NCI-H2196 treated with DMSO at 0.1 percent for 48 hours (cell line): ENCODE results near the gene KDM2A.
"Not testable (repeated sequence)": the region's sequence is repeated elsewhere in the genome, so short reads cannot be mapped to it uniquely, and the experiment has no call there.

Source experiments
- DNase-seq: peaks from one replicate; lab custom pipeline; 2025; ENCODE audit not compliant: unreplicated experiment; lab: John Stamatoyannopoulos, UW

The KDM2A gene

DNA sequence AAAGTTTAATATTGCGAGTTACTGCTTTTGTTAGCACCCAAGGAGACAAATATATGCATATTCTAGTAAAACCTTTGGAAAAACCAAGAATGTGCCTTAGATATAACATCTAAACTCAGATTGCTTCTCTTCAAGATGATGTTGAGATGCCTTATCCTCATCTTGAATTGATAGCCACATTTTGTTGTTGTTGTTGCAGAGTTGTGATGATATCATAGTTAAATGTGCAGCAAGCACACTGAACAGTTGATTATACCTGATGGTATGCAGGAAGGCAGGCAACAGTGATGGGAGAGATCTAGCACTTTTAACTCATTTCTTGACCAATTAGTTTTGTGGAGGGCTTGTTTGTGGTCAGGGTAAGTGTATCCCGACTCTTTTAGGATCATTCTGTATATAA, 48.0 kb downstream of the KDM2A start:
- no peak for DNase-seq

DNA sequence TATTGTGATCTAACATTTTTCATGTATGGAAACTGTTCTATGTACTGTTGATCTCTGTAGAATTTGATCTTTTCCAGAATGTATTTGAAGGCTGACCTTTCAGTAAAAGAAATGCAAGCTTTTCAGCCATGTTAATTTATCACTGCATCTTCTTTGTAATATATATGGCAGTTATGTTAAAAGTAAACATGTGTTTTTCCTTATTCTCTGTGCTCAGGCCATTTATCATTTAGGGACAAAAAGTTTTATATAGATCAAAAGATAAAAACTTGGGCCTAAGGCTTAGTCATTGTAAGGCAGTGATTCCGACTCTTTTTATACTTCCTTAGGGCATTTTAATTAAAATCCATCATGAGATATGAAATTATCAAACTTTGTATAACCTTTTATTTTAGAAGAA, 48.7 kb downstream of the KDM2A start:
- no peak for DNase-seq

DNA sequence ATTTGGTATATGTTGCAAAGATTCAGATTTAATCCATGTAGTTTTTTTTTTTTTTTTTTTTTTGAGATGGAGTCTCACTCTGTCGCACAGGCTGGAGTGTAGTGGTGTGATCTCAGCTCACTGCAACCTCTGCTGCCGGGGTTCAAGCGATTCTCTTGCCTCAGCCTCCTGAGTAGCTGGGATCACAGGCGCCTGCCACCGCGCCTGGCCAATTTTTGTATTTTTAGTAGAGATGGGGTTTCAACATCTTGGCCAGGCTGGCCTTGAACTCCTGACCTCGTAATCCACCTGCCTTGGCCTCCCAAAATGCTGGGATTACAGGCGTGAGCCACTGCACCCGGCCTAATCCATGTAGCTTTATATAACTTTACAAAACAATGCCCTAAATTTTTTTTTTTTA, 49.8 kb downstream of the KDM2A start:
- DNase-seq, result not testable (repeated sequence)

DNA sequence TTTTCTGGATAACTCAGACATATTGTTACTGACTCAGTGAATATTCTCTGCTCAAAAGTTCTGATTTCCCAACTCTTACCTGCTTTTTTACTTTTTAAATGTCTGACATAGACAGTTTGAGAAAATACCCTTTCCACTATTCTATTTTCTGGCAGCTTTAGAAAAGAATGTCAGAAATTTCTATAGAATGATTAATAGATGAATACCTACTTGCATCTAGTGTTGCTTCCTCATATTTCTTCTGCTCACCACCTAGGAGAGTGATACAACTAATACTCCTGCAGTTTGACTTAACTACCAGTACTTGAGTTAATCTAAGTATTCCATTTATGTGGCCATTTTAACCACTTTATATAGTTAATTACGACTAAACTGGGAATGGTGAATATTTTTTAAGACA, 55.2 kb downstream of the KDM2A start:
- DNase-seq, result no peak

DNA sequence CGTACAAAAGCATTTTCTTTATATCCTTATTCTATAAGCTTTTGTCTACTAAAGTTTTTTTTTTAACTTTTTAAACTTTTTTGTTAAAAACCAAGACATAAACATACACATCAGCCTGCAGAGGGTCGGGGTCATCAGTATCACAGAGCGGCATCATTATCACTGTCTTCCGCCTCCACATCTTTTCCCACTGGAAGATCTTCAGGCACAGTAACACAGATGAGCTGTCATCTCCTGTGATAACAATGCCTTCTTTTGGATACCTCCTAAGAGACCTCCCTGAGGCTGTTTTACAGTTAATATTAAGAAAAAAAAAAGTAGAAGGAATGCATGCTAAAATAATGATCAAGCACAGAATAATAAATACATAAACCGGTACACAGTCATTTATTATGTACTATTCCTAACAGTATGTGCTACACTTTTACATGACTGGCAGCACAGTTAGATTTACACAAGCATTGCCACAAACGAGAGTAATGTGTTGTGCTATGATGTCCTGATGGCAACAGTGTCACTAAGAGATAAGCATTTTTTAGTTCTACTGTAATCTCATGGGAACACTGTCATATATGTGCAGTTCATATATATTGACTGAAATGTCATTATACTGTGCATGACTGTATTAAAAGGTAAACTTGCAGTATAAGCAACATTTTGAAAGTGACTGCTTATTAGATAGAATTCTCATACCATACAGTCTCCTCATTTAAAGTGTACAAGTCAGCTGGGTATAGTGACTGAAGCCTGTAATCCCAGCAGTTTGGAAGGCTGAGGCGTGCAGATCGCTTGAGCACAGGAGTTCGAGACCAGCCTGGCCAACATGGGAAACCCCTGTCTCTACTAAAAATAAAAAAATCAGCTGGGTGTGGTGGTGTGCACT, 58.6 kb downstream of the KDM2A start:
- DNase-seq, result no peak

DNA sequence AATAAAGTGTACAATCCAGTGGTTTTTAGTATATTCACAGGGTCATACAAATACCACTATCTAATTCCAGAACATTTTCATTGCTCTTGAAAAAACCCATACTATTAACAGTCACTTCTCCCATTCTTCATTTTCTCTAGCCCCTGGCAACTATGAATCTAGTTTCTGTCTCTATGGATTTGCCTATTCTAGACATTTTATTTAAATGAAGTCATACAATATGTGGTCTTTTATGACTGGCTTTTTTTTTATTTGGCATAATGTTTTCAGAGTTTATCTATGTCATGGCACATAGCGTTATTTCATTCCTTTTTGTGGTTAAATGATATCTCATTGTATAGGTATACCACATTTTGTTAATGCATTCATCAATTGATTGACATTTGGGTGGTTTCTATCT, 59.4 kb downstream of the KDM2A start:
- no peak for DNase-seq

DNA sequence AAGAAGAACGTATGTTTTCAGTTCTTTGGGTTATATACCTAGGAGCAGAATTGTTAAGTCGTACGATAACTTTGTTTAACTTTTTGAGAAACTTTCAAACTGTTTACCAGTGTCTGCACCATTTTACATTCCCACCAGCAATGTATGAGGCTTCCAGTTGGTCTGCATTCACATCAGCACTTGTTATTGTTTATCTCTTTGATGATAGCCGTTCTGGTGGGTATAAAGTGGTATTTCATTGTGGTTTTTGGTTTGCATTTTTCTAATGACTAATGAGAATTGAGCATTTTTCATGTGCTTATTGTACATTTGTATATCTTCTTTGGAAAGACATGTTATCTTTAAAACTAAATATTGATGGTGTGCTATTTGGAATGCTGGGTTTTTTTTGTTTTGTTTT, 59.8 kb downstream of the KDM2A start:
- no peak for DNase-seq

DNA sequence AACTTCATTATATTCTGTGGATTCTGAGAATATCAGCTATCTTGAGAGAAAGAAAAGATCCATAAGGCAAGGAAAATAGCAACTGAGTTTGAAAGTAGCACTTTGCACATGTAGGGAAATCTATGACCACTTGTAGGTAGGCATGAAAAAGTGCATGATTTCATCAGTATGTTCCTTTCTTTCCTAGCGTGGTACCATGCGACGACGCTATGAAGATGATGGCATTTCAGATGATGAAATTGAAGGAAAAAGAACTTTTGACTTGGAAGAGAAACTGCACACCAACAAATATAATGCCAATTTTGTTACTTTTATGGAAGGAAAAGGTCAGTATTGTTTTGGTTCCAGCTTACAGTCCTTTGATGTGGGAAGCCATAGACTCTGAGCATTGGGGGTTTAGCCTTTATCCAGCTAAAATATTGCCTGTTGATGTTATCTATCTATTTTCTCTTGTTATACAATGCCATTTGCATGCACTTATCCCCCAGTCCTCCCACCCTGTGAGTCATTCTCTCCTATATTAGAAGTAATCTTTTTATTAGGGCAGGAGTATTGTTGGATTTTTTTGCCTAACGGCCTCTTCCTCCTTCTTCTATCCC, 60.9 kb downstream of the KDM2A start:
- no peak for DNase-seq

DNA sequence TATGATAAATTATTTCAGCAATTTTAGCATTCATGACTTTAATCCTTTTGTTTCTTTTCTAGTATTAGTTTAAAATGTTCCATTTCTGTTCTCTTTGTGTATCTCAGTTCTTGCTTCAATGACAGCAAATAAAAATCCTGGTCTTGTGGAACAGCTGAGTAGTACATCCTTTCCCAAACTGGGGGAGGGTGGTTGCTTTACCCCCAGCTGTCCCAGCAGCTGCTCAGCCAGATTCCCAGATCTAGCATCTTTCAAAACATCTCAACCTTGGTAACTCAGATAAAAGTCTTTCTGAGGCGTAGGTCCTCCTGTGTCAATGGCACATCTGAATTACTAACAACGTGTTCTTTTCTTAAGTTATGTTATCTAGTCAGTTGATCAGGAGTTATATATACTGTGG, 75.0 kb downstream of the KDM2A start:
- DNase-seq, result no peak

DNA sequence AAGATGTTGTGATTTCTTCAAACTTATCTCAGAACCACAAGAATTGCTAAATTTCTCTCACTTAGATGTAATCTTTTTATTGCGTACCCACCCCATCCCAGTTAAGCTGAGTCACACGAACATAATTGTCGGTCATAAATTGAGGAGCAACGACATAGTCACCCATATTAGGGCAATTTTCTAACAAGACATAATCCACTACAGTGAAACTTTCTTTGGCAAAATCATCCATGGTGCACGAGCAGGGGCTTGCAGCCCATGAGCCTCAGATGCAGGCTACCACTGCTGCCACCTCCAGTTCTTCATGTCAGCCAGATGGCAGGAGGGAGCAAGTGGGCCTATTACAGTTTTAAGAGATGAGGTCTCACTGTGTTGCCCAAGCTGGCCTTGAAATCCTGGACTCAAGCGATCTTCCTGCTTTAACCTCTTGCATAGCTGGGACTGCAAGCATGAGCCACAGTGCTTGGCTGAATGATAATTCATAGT, 77.0 kb downstream of the KDM2A start:
- no peak for DNase-seq

DNA sequence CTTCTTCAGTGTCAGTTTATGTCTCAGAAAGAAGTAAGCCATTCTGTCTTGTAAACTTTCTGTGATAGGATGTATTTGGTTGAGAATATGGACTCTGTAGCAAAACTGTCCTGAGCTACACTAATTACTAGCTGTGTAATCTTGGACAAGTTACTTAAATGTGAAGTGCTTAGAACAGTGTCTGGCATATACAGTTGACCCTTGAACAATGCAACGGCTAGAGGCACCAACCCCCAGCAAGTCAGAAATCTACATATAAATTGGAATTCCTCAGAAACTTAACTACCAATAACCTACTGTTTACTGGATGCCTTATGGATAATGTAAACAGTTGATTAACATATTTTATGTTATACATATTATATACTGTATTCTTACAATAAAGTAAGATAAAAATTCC, 78.5 kb downstream of the KDM2A start:
- no peak for DNase-seq

DNA sequence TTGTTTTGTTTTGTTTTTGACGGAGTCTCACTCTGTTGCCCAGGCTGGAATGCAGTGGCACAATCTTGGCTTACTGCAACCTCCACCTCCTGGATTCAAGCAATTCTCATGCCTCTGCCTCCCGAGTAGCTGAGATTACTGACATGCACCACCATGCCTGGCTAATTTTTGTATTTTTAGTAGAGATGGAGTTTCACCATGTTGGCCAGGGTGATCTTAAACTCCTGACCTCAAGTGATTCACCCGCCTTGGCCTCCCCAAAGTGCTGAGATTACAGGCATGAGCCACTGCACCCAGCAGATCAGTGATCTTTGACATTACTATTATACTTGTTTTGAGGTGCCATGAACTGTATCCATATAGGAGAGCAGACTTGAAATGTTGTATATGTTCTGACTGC, 79.7 kb downstream of the KDM2A start:
- DNase-seq, result not testable (repeated sequence)

DNA sequence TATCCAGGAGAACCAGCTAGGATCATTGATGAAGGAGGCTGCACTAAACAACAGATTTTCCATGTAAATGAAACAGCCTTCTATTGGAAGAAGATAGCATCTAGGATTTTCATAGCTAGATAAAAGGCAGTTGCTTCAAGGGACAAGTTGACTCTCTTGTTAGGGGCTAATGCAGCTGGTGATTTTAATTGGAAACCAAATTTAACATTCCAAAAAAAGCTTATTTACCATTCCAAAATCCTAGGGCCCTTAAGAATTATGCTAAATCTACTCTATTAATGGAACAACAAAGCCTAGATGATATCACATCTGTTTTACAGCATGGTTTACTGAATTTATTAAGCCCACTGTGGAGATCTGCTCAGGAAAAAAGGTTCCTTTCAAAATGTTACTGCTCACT, 80.7 kb downstream of the KDM2A start:
- no peak for DNase-seq

DNA sequence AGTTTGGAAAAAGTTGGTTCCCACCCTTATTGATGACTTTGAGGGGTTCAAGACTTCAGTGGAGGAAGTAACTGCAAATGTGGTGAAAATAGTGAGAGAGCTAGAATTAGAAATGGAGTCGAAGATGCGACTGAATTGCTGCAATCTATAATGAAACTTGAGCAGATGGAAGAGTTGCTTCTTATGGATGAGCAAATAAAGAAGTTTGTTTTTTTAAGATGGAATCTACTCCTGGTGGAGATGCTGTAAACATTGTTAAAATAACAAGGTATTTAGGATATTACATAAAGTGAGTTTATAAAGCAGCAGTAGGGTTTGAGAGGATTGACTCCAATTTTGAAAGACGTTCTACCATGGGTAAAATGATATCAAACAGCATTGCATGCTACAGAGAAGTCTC, 83.0 kb downstream of the KDM2A start:
- DNase-seq, result no peak

DNA sequence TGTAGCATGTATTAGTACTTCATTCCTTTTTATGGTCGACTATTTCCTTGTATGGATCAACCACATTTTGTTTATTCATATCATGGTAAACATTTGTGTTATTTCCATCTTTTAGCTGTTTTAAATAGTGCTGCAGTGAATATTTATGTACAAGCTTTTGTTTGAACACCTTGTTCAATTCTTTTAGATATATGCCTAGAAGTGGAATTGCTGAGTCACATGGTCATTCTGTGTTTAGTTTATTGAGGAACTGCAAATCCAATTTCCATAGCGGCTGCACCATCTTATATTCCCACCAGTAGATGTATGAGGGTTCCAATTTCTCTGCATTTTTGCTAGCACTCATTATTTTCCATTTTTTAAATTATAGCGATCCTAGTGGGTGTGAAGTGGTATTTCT, 85.8 kb downstream of the KDM2A start:
- DNase-seq, result no peak

DNA sequence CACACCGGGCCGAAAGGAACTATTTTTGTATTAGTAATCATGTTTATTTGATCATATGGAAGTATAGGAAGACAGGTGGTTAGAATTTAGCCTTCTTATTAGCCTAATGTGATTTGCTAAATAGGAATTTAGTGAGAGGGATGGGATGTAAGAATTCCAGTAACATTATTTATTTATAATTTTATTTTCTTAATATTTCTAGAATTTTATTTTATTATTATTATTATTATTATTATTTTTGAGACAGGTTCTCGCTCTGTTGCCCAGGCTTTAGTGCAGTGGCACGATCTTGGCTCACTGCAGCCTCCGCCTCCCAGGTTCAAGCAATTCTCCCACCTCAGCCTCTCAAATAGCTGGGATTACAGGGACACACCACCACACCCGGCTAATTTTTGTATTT, 90.2 kb downstream of the KDM2A start:
- DNase-seq, result not testable (repeated sequence)

DNA sequence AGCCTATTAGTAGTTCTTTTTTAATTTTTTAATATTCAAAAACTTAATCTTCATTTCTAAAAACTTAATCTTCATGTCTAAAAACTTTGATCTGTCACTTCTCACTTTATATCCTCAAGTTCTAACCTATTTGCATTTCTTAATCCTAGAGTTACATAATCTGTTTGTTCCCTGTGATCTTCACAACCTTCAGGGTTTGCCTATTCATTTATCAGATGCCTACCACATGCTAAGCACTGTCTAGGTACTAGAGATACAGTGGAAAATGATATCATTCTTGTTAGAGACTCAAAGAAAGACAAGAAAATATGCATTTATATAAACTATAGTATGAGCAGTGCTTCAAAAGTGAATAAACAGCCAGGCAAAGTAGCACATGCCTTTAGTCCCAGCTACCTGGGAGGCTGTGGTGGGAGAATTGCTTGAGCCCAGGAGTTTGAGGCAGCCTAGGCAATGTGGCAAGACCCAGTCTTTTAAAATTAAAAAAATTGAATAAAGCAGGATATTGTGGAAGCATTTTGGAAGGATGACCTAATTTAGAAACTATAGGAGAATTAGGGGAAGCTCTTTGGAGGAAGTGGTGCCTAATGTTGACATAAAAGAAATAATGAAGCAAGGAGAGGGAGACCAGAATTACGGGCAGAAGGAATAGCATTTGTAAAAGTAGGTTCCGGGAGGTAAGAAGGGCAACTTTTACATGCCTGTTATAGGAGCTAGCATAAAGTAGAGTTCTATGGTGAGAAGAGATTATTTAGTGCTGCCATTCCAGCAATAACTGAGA, 92.8 kb downstream of the KDM2A start:
- no peak for DNase-seq

DNA sequence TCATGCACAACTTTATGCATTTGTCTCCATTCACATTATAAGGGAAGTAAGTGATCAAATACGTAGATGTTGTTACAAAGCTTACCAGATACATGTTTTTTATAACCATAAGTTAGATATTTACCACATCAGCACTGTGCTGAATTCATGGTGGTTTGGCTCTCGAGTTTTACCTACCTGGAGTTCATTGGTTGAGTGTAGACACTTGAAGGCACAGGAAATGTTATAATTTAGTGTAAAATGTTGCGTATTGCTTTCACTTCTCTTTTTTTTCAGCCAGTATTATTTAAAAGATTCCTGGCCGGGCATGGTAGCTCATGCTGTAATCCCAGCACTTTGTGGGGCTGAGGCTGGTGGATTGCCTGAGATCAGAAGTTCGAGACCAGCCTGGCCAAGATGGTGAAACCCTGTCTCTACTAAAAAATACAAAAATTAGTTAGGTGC, 94.1 kb downstream of the KDM2A start:
- DNase-seq, result no peak

DNA sequence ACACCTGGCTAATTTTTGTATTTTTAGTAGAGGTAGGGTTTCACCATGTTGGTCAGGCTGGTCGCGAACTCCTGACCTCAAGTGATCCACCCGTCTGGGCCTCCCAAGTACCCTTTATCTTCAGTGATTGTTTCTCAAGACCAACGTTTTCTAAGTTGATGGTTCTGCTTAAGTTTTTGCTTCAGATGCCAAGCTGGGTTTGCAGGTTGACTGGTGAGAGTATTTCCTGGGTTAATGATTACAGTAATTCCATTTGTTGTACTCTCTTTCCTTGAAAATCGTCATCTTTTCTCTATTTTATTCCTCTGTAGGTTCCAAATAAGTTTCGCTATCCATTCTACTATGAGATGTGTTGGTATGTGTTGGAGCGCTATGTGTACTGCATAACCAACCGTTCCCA, 108.7 kb downstream of the KDM2A start:
- no peak for DNase-seq

DNA sequence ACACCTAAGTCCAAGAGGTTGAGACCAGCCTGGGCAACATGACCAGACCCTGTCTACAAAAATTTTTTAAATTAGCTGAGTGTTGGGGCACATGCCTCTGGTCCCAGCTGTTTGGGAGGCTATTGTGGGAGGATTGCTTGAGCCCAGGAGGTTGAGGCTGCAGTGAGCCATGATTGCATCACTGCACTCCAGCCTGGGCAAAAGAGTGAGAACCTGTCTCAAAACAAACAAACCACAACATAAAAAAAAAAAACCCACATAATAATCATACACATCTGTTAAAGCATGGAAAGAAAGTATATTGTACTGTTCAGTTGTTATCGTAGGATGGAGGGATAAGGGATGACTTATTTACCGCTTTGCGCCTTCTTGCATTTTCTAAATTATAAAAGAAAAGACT, 111.3 kb downstream of the KDM2A start:
- no peak for DNase-seq

DNA sequence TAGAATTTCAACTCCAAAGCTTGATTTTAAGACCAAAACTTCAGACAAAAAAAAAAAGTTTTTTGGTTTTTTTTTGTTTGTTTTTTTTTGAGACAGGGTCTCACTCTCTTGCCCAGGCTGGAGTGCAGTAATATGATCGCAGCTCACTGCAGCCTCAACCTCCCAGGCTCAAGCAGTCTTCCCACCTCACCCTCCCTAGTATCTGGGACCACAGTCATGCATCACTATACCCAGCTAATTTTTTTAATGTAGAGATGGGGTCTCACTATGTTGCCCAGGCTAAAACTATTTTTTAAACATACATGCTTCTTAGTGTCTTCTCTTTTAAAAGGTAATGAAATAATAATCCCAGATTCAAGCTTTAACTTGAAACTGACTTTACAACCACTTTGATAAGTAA, 111.8 kb downstream of the KDM2A start:
- DNase-seq, result no peak
